GM21447 (cell line): ENCODE data around the gene AGAP9.
"Not testable (repeated sequence)": the region's sequence is repeated elsewhere in the genome, so short reads cannot be mapped to it uniquely, and the experiment has no call there.

Experiments
- ATAC-seq: cut with Tn5 transposase; IDR thresholded peaks from one replicate; pipeline ENCODE4 v1.9.1; 2021; ENCODE audit not compliant: unreplicated experiment

AGAP9 gene

DNA sequence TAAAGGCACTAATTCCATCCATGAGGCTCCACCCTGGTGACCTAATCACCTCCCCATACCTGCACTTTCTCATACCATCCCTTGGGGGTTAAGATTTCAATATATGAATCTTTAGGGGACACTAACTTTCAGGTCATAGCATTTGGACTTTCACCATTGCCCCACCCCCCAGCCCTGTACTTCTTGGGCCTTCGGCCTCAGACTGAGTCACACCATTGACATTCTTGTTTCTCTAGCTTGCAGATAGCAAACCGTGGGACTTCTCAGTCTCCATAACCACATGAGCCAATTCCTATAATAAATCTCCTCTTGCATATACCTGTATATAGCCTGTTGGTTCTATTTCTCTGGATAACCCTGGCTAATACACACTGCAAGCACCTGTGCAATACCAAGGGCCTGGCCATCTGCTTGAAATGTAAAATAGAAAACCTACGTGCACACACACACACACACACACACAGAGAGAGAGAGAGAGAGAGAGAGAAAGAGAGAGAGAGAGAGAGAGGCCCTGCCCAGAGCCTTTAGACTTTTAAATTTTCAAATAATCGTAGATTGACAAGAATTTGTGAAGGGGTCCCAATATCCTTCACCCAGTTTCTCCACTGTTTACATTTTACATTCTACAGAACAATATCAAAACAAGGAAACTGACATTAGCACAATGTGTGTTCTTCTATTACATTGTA lies 64.8 kb downstream of the AGAP9 start:
- ATAC-seq = no peak

DNA sequence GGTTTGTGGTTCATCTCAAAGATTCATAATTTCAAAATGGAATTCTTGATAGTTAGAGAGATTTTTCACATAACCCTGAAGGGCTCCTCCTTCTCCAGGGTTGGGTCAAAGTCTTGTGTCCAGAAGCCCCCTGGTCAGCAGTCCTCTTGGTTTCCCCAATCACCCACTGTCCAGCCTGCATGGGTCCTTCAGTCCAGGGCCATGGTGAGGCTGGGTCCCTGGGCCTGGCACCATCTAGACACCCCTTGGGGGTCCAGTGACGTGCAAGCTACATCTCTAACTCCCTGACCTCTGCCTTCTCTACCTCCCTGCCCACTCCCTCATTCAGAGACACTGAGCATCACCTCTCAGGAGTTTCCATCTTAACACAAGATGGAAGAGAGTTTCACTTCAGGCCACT lies 65.6 kb downstream of the AGAP9 start:
- ATAC-seq = no peak

DNA sequence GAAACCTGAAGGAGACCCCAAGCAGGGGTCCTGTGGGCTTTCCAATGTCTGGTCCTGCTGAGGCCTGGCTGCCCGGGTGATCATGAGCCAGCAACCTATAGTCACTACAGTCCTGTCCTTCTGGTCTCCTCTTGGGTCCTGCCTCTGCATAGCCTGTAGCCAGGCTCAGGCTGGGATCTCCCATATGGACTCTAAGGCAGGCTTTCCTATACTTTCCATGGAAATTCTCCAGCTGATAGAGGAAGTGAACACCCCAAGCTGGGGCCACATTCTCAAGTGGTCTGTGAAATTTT lies 66.0 kb downstream of the AGAP9 start:
- ATAC-seq = no peak

DNA sequence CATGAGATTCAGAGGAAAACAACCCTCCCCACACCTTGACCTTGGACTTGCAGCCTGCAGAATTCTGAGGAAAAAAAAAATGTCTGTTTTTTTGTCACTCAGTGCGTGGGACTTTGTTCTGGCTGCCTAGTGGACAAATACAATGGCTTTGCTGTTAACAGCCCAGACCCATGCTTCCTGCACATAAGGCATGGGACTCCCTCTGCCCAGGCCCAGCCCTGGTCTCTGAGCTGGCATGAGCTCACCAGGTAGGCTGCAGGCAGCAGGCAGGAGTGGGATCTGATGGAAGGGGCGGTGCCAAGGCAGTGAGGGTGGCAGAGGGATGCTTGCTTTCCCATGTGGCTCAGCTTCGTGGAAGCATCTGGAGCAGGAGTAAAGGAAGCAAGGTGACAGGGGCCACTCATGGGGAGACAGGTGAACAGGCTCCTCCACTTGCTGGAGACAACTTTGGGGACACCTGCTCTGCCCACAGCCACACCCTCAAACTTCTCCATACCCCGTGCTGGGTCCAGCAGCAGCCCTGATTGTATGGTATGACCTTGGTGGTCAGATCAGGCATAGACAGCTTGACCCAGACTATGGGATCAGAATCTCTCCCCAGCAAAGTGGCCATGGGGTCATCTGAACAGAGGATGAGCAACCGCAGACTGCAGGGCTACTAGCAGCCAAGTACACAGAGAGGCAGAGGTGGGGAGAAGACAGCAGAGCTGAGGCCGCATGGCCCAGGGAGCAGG lies 66.5 kb downstream of the AGAP9 start:
- no peak for ATAC-seq

DNA sequence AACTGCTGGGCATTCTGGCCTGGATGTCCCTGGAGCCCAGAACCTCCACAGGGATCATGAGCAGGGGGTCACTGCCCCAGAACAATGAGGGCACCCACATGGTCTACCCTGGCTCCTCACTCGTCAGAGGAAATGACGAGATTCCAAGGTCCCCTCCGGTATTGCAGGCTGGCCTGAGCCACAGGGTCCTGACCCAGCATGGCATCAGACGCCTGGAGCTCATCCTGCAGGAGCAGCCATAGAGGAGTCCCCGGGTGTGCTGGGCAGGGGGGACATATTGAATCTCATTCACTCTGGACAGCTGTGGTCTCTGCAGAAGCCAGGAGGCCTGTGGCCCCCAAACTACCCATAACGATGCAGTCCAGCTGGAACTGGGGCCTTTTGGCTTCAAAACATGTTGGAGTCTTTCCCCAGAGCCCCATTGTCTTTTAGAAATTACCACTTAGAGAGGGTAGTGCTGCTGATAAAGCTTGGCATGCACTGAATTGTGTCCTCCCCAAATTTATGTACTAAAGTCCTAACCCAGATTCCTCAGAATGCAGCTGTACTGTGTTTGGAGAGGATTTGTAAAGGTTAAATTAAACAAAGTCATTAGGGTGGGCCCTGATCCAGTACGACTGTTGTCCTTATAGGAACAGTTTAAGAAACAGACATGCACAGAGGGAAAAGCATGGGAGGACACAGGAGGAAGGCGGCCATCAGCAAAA lies 67.2 kb downstream of the AGAP9 start:
- ATAC-seq = no peak

DNA sequence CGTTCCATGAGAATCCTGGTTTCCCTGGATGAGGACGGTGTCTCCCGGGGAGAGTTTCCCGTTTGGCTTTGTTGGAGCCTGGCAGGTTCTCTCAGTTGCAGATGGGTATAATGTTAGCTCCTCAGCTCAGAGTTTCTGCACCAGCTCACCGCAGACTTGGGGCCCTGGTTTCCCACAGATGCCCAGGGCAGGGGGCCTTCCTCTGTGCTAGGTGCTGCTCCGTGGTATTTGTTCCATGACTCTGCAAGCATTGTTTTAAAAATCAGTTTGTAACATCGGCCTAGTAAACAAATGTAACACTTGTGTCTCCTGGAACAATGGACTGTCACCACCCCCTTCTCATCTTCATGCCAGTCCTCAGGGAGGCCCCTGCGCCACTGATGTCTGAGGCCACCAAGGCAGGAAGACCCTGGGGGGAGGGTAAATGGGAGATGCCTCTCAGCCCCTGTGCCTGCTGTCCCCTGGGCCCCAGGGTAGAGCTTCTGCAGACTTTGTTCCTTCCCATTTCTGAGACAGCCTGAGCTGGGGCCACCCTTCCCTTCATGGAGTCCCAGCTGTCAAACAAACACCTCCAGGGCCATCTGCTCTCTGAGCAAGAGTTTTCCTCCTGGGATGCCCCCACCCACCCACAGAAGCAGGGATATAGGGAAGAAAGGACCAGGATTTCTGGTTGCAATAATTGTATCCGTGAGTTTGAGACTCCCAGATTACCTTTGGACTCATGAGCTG lies 67.9 kb downstream of the AGAP9 start:
- ATAC-seq = not testable (repeated sequence)

DNA sequence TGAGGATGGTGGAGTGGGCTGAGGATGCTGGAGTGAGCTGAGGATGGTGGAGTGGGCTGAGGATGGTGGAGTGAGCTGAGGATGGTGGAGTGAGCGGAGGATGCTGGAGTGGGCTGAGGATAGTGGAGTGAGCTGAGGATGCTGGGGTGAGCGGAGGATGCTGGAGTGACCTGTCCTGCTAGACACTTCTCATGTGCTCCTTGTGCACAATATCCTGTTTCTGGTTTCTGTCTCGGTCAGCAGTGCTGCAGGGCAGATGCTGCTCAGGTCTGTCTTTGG lies 68.7 kb downstream of the AGAP9 start:
- no peak for ATAC-seq

DNA sequence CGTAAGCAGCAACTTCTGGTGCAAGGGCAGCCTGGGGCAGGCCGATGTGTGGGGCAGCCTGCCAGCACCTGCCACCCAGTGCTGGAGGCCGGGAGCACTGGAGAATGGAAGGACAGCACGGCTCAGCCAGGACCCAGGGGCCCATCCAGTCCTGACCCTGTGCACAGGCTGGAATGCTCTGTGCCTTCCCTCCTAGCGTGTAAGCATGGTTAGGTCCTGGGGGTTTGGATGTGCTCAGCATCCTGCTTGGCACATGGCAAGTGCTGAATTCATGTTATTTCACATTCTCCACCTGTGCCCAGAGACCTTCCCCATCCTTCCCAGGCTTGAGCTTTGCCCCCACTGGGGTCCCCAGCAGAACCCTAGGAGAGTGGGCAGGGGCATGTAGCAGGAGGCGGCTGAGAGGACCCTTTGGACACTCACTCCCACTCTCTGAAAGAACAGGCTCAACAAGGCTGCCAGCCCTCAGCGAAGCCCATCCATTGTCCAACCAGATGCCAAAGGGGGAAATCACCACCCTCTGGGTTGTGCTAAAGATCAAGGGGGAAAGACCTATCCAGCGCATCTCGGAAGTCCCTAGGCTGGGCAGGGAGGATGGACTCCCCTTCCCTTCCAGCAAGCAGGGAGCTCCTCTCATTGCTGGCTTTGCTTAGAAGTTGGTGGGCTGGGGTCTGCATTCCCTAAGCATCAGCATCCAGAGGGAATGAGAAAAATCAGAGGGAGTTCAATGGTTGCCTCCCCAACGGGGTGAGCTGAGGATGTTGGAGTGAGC lies 69.2 kb downstream of the AGAP9 start:
- no peak for ATAC-seq

DNA sequence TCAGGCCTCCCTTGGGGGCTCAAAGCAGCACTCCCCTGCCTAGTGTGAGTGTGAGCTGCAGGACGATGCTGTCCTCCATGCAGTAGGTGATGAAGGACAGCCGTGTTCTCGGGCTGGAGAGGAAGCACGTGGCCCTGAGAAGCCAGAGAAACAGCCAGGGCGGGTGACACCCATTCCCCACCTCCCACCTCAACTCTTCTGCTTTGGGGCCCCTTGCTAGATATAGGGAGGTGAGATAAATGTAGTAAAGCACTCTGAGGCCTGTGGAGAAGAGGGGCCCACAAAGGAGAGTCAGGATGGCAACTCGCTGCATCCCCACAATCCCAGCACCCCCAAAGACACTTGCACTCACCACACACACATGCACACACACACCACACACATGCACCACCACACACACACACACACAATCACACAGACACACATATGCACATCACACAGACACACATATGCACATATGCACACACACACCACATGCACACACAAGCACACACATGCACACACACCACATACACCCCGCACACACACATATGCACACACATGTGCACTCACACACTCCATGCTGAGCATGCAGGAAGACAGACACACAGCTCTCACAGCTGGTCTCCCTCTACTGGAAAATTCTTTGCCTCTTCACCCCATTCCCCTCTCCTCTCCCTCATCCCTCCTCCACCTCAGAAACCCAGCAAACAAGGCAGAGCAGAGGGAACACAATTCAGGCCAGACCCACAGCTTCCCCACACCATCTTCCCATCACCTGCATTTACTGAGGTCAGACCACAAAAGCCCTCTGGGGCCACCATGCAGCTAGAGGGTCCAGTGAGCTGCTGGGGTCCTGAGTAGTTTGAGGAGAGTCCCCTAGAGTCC lies 70.1 kb downstream of the AGAP9 start:
- ATAC-seq = no peak

DNA sequence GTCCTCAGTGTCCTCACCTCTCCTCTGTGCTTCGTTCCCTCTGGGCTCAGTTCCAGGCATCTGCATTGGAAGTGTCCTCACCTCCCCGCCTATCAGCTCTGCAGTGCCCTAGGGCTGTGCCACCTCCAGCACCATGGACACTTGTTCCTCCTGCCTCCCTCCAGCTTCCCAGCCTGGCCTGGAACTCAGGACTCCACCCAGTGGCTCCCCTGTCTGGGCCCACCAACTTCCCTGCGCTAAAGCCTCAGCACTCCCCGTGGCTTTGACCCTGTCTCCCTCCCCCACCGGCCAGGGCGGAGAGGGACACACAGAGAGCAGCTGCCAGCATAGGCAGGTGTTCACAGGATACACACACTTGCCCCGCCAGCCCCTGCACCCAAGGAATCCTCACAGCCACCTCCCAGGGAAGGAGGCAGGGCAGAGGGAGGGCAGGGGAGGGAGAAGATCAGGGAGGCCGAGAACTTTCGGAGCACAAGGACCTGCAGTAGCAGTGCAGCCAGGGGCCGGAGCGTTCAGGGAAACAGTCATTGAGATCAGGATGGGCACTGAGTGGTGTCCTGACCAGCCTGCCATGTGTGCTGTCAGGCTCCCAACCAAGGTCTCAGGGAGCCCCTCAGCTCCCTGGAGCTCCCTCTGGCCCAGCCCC lies 70.8 kb downstream of the AGAP9 start:
- no peak for ATAC-seq

DNA sequence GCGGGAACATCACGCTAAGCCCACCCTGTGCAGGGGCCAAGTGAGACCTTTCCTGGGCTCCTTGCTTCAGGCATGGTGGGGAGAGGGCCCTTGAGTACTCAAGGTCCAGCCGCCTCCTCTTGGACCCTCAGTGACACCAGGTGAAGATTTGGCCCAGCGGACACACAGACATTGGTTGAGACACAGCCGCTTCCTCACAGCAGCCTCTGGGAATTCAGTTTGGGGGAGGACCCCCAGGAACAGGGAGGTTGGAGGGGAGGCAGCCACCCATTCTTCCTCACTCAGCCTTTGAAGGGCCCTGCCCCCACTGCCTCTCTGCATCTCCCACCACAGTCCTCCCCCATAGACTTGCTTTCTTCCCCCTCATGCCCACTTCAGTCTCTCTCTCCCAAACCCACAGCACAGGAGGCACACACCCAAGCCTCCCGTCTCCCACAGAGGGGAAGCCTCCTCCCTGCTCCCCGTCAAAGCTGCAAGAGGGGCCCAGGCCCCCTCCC lies 71.4 kb downstream of the AGAP9 start:
- no peak for ATAC-seq
